ENCODE measurements around the gene DEPP1.

Gene DEPP1

DNA sequence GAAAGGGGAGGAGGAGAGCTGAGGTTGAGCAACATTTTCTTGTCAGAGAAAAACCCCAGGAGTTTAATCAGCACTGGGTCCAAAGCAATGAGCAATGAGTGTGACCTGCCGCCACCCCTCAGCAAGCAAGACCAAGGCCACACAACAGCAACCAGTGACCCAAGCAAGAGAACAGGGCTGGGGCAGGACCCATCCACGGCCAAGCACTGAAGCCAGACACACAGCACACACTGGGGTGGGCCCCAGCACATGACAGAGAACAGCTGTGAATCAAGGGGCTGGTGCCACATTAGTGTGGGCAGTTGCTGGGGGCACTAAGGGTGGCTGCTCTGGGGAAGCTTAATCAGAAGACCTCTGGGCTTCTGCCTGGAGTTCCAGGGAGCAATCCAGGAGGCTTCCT lies 51.3 kb downstream of the DEPP1 start:
- no peak for FAIRE-seq
- DNase-seq (ENCODE audit: insufficient read length, low spot score), result no peak
- TF ChIP-seq POLR2A (IDR thresholded peaks at IDR 0.05; ENCODE audit: low read depth, low read length), result no peak

GRCh38 chr10:44926751-44927351 lies 51.8 kb downstream of the DEPP1 start:
- DNase-seq (ENCODE audit: insufficient read length, low spot score) (no peak), FAIRE-seq (no peak)
- no peak for TF ChIP-seq POLR2A (IDR thresholded peaks at IDR 0.05; ENCODE audit: low read depth, low read length)

Measured in H54 (cell line).